B cell (primary cell): ENCODE data around the gene ZBTB17. TPM values are rescaled to one million over a fixed set of nuclear protein-coding genes. Genes with fewer than 3 reads are reported as not detected.

Experiments
- ATAC-seq: fragments of 200-7000 bp; cut with Tn5 transposase; one replicate; pipeline ENCODE4 v1.10.0; 2021; ENCODE audit warnings: low read depth, mild to moderate bottlenecking, moderate number of reproducible peaks, moderate library complexity
- CTCF ChIA-PET: fragments of 350-600 bp; sonication (Branson Sonifier 250); formaldehyde crosslinking; loops from one replicate; lab custom pipeline; 2021; ENCODE audit warnings: antibody characterized with exemption, inconsistent platforms; lab: Charles Lee
- POLR2A ChIA-PET: fragments of 350-600 bp; sonication (Branson Sonifier 250); formaldehyde crosslinking; loops from one replicate; lab custom pipeline; 2021; ENCODE audit warnings: antibody characterized with exemption; lab: Charles Lee
- DNase-seq: peaks from one replicate; pipeline ENCODE4 v3.0.0; 2013
- H2AFZ ChIP-seq: 2 replicates; pipeline ENCODE4 v1.6.1; 2012; ENCODE audit warnings: mild to moderate bottlenecking, low read depth, low read length; ENCODE audit not compliant: insufficient read depth, poor library complexity, severe bottlenecking
- H3K27ac ChIP-seq, 2 donors: 1 replicate in 1 of 2; 2 replicates in 1 of 2; pipeline ENCODE4 v1.5.1; 2012 to 2013; ENCODE audit warnings: low read length in 2 of 2, mild to moderate bottlenecking in 2 of 2, moderate library complexity in 1 of 2
- H3K27me3 ChIP-seq, 4 experiments: fragments of 200-600 bp in 1 of 4; sonication (generic) in 1 of 4; replicated peaks in 1 of 4; 1 replicate in 2 of 4; 2 replicates in 2 of 4; pipeline versions ENCODE4 v1.6.1 to v1.7.0; 2013 to 2016; ENCODE audit warnings: low read length in 3 of 4, mild to moderate bottlenecking in 2 of 4, mixed read lengths in 1 of 4, moderate library complexity in 1 of 4; ENCODE audit not compliant: insufficient read depth in 4 of 4, control insufficient read depth in 3 of 4; ENCODE audit errors: control extremely low read depth in 1 of 4
- H3K36me3 ChIP-seq, 2 experiments: replicated peaks in 1 of 2; 1 replicate in 1 of 2; 2 replicates in 1 of 2; pipeline versions ENCODE4 v1.6.1 to v1.7.1; 2013; ENCODE audit warnings: low read length in 1 of 2; ENCODE audit not compliant: insufficient read depth in 2 of 2, control insufficient read depth in 1 of 2; ENCODE audit errors: control extremely low read depth in 1 of 2, extremely low read depth in 1 of 2
- H3K4me1 ChIP-seq, 2 donors: fragments of 200-600 bp in 1 of 2; sonication (generic) in 1 of 2; 1 replicate in 1 of 2; 2 replicates in 1 of 2; pipeline versions ENCODE4 v1.5.1 to v1.6.1; 2013 to 2017; ENCODE audit warnings: low read length in 2 of 2; ENCODE audit not compliant: control insufficient read depth in 2 of 2, insufficient read depth in 2 of 2
- H3K4me2 ChIP-seq: replicated peaks from 2 replicates; pipeline ENCODE3; 2012; ENCODE audit warnings: mild to moderate bottlenecking, low read depth, low read length; ENCODE audit not compliant: poor library complexity, severe bottlenecking
- H3K4me3 ChIP-seq, 5 experiments: fragments of 200-600 bp in 1 of 5; sonication (generic) in 1 of 5; 1 replicate in 3 of 5; 2 replicates in 2 of 5; pipeline versions ENCODE4 v1.5.1 to v1.7.0; 2011 to 2016; ENCODE audit warnings: low read length in 4 of 5, mild to moderate bottlenecking in 4 of 5, low read depth in 2 of 5, control low read depth in 1 of 5, moderate library complexity in 1 of 5; ENCODE audit not compliant: insufficient read depth in 1 of 5; ENCODE audit errors: control extremely low read depth in 1 of 5, extremely low read depth in 1 of 5
- H3K79me2 ChIP-seq: fragments of 200-600 bp; sonication (generic); one replicate; pipeline ENCODE4 v1.6.0; 2016; ENCODE audit warnings: low read length; ENCODE audit not compliant: control insufficient read depth, insufficient read depth
- H3K9ac ChIP-seq: fragments of 200-600 bp; sonication (generic); 2 replicates; pipeline ENCODE4 v1.6.1; 2017; ENCODE audit warnings: mild to moderate bottlenecking, low read length, moderate library complexity
- H3K9me3 ChIP-seq, 3 donors: one replicate each; pipeline versions ENCODE4 v1.6.1 to v1.7.1; 2013; ENCODE audit warnings: low read length in 2 of 3; ENCODE audit not compliant: control insufficient read depth in 2 of 3, insufficient read depth in 1 of 3; ENCODE audit errors: control extremely low read depth in 1 of 3
- H4K20me1 ChIP-seq: 2 replicates; pipeline ENCODE4 v1.6.0; 2012; ENCODE audit warnings: mild to moderate bottlenecking, low read length; ENCODE audit not compliant: insufficient read depth, control insufficient read depth, poor library complexity, severe bottlenecking
- H3K27ac Mint-ChIP-seq: one replicate; pipeline ENCODE4 v1.8.0; 2021; ENCODE audit warnings: mixed read lengths
- H3K27me3 Mint-ChIP-seq: one replicate; pipeline ENCODE4 v1.8.0; 2021; ENCODE audit warnings: mixed read lengths
- H3K4me1 Mint-ChIP-seq: one replicate; pipeline ENCODE4 v1.8.0; 2021; ENCODE audit warnings: mixed read lengths
- H3K4me3 Mint-ChIP-seq: one replicate; pipeline ENCODE4 v1.8.0; 2021; ENCODE audit warnings: mixed read lengths
- H3K9me3 Mint-ChIP-seq: one replicate; pipeline ENCODE4 v1.8.0; 2022; ENCODE audit warnings: mixed read lengths; ENCODE audit not compliant: insufficient read depth
- EZH2 ChIP-seq: IDR thresholded peaks from 2 replicates; pipeline ENCODE4 v1.6.1; 2012; ENCODE audit warnings: borderline replicate concordance, low read depth, mild to moderate bottlenecking, moderate library complexity, low read length; ENCODE audit not compliant: insufficient read depth, poor library complexity, severe bottlenecking
- WGBS: methylation state at CpG from one replicate; pipeline ENCODE4 v1.1.5; 2013; ENCODE audit warnings: missing lambda C conversion rate; ENCODE audit not compliant: insufficient coverage; 5-methylcytosine and 5-hydroxymethylcytosine counted together
- intact Hi-C: fragments of 100-400 bp; cut with micrococcal nuclease; formaldehyde crosslinking; loops from one replicate; pipeline ENCODE4 v1.10.0; 2022
- polyA plus RNA-seq: library from polyadenylated mRNA; depleted of rRNA; stranded (reverse); fragments of >200 nt; gene quantifications from 2 replicates; pipeline ENCODE4 v1.2.3, GENCODE V29; 2012
- total RNA-seq, 2 donors: library from RNA; stranded (reverse); fragments of 120-200 nt in 1 of 2; gene quantifications; 1 replicate in 1 of 2; 2 replicates in 1 of 2; pipeline versions ENCODE4 v1.2.3 to v1.2.4, GENCODE V29; 2013 to 2022
- TF ChIP-seq, protein P1 (sequence below): fragments of 200-600 bp; IDR thresholded peaks from one replicate; pipeline ENCODE4 v1.8.0; 2022; ENCODE audit warnings: antibody characterized with exemption, mild to moderate bottlenecking

Gene ZBTB17
- total and polyA plus RNA-seq, 2 donors (not counting 1 experiment from before 2014, with no cell fraction given) = 94.1 to 157 TPM

GRCh38 chr1:15932612-15933011 lies 43.3 kb downstream of the ZBTB17 start:
- H3K4me3 Mint-ChIP-seq = no peak overlapping the region
- Histone ChIP-seq H3K36me3 (peaks cover 0 to 94% of the 10 kb centered on the region in 2 experiments), H3K79me2 (peaks cover 8% of the 10 kb centered on the region), H2AFZ (no peak overlapping the region), H3K9ac (no peak overlapping the region), H4K20me1 (peaks cover 8% of the 10 kb centered on the region), H3K4me2 (no peak overlapping the region), H3K4me3 (no peak overlapping the region), H3K9me3 (no peaks in the 10 kb centered on the region), H3K4me1 (no peaks in the 10 kb centered on the region), H3K27ac (no peak overlapping the region), H3K27me3 (no peaks in the 10 kb centered on the region)
- H3K9me3 Mint-ChIP-seq = no peaks in the 10 kb centered on the region
- DNase-seq (no peak), ATAC-seq (no peak)
- TF ChIP-seq, protein P1, sequence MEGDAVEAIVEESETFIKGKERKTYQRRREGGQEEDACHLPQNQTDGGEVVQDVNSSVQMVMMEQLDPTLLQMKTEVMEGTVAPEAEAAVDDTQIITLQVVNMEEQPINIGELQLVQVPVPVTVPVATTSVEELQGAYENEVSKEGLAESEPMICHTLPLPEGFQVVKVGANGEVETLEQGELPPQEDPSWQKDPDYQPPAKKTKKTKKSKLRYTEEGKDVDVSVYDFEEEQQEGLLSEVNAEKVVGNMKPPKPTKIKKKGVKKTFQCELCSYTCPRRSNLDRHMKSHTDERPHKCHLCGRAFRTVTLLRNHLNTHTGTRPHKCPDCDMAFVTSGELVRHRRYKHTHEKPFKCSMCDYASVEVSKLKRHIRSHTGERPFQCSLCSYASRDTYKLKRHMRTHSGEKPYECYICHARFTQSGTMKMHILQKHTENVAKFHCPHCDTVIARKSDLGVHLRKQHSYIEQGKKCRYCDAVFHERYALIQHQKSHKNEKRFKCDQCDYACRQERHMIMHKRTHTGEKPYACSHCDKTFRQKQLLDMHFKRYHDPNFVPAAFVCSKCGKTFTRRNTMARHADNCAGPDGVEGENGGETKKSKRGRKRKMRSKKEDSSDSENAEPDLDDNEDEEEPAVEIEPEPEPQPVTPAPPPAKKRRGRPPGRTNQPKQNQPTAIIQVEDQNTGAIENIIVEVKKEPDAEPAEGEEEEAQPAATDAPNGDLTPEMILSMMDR = no peak
- TF ChIP-seq EZH2 = no peak
- H3K27me3 Mint-ChIP-seq = no peaks in the 10 kb centered on the region
- CTCF ChIA-PET = interaction anchor here (0.6 to 1.1 kb wide), 2 partner anchors 45 to 117 kb away, joined by 3 to 4 read pairs; no protein-coding TSS in a partner anchor
- intact Hi-C loops = no loop called here
- H3K4me1 Mint-ChIP-seq = peaks cover 2% of the 10 kb centered on the region
- WGBS = 100% methylated on average over 8 of the region's 9 CpGs
- POLR2A ChIA-PET = no interaction called here
- peak overlapping the region; percentile 26 for H3K27ac Mint-ChIP-seq

- Histone ChIP-seq H3K36me3 (peaks cover 0 to 92% of the 10 kb centered on the region in 2 experiments), H3K4me2 (no peak overlapping the region), H3K27ac (no peak overlapping the region), H3K4me3 (no peak overlapping the region), H3K4me1 (no peaks in the 10 kb centered on the region), H3K79me2 (peaks cover 8% of the 10 kb centered on the region), H3K9ac (no peak overlapping the region), H2AFZ (no peak overlapping the region), H3K9me3 (no peaks in the 10 kb centered on the region), H4K20me1 (peaks cover 8% of the 10 kb centered on the region), H3K27me3 (no peaks in the 10 kb centered on the region)
- Mint-ChIP-seq H3K27ac (peak overlapping the region; percentile 15), H3K4me3 (no peak overlapping the region), H3K4me1 (no peaks in the 10 kb centered on the region), H3K27me3 (no peaks in the 10 kb centered on the region), H3K9me3 (no peaks in the 10 kb centered on the region)
- ATAC-seq (no peak), DNase-seq (no peak)
- 97% methylated on average over 19 of the region's 19 CpGs for WGBS
- POLR2A ChIA-PET = interaction anchor here (0.5 kb wide), 1 partner anchor 108 kb away, joined by 3 read pairs; no protein-coding TSS in a partner anchor
- CTCF ChIA-PET = interaction anchor here (0.6 to 1.5 kb wide), 3 partner anchors 44 to 140 kb away, joined by 3 to 4 read pairs (median 3); no protein-coding TSS in a partner anchor
- intact Hi-C loops = no loop called here
- TF ChIP-seq, protein P1 = no peak
- TF ChIP-seq EZH2 = no peak
These were observed 44.0 kb downstream of the ZBTB17 start for GRCh38 chr1:15931884-15932283.
